ENCODE measurements around the gene TECPR2.

Gene TECPR2

GRCh38 chr14:102499401-102500157, 136.8 kb downstream of the TECPR2 start:
- DNase-seq: no peak

- no peak for DNase-seq
Measured at GRCh38 chr14:102500158-102500662, 137.5 kb downstream of the TECPR2 start.

GRCh38 chr14:102500713-102501112, 138.0 kb downstream of the TECPR2 start:
- DNase-seq: no peak

GRCh38 chr14:102501751-102502315, 139.1 kb downstream of the TECPR2 start:
- DNase-seq: no peak

- DNase-seq: no peak
Measured at GRCh38 chr14:102502571-102502970, 139.8 kb downstream of the TECPR2 start.

GRCh38 chr14:102503641-102504327, 141.0 kb downstream of the TECPR2 start:
- DNase-seq: no peak

- DNase-seq: no peak
Measured at GRCh38 chr14:102504328-102504999, 141.7 kb downstream of the TECPR2 start.

- no peak for DNase-seq
Measured at GRCh38 chr14:102505000-102505619, 142.4 kb downstream of the TECPR2 start.

- DNase-seq: no peak
Measured at GRCh38 chr14:102505775-102506625, 143.3 kb downstream of the TECPR2 start.

- no peak for DNase-seq
Measured at GRCh38 chr14:102506626-102506925, 143.8 kb downstream of the TECPR2 start.

GRCh38 chr14:102507081-102507856, 144.5 kb downstream of the TECPR2 start:
- no peak for DNase-seq

GRCh38 chr14:102507857-102508312, 145.1 kb downstream of the TECPR2 start:
- DNase-seq: no peak

GRCh38 chr14:102508410-102508773, 145.7 kb downstream of the TECPR2 start:
- DNase-seq: no peak

GRCh38 chr14:102508774-102509745, 146.3 kb downstream of the TECPR2 start:
- DNase-seq: no peak

GRCh38 chr14:102509746-102510615, 147.2 kb downstream of the TECPR2 start, which contains the start of gene ANKRD9:
ANKRD9 (minus strand) TSS chr14:102509776; CDS start chr14:102507889, 1,887 bp downstream.
- peak; percentile 79 for DNase-seq

GRCh38 chr14:102510616-102511520, 148.1 kb downstream of the TECPR2 start:
- no peak for DNase-seq

- DNase-seq: no peak
Measured at GRCh38 chr14:102511538-102511937, 148.8 kb downstream of the TECPR2 start.
